H1 (cell line): ENCODE measurements around the gene SNX32. TPM values are rescaled to one million over a fixed set of nuclear protein-coding genes. Genes with fewer than 3 reads are reported as not detected.

Source experiments
- CTCF ChIA-PET: fragments of 300-600 bp; sonication (Branson Sonifier 250); formaldehyde crosslinking; loops from one replicate; lab custom pipeline; 2021; ENCODE audit not compliant: partially characterized antibody; lab: Charles Lee
- POLR2A ChIA-PET: fragments of 300-600 bp; sonication (Branson Sonifier 250); formaldehyde crosslinking; loops from one replicate; lab custom pipeline; 2021; ENCODE audit warnings: inconsistent platforms; ENCODE audit not compliant: partially characterized antibody; lab: Charles Lee
- DNase-seq, 2 experiments: peaks; one replicate each; pipeline versions ENCODE4 v3.0.0 to v3.0.0-alpha.2; 2010 to 2022; ENCODE audit warnings: low spot score in 2 of 2, low read depth in 1 of 2, mixed read lengths in 1 of 2
- FAIRE-seq: peaks from 2 replicates; lab custom pipeline; 2011; peaks lifted over from hg19 to GRCh38; lab: Jason Lieb, UNC
- H2AFZ ChIP-seq: 2 replicates; pipeline ENCODE4 v1.8.1; 2012; ENCODE audit warnings: low read length, inconsistent platforms
- H2AK5ac ChIP-seq: 2 replicates; pipeline ENCODE4 v1.6.1; 2013; ENCODE audit warnings: low read depth, low read length
- H2BK120ac ChIP-seq: replicated peaks from 2 replicates; pipeline ENCODE3; 2013; ENCODE audit warnings: low read depth, low read length, inconsistent platforms
- H2BK12ac ChIP-seq: 2 replicates; pipeline ENCODE4 v1.6.1; 2013; ENCODE audit warnings: low read depth, low read length
- H2BK15ac ChIP-seq: 2 replicates; pipeline ENCODE4 v1.6.1; 2013; ENCODE audit warnings: low read length
- H2BK20ac ChIP-seq: 2 replicates; pipeline ENCODE4 v1.6.1; 2013; ENCODE audit warnings: low read length
- H2BK5ac ChIP-seq: 2 replicates; pipeline ENCODE4 v1.6.1; 2013; ENCODE audit warnings: low read depth, low read length
- H3K14ac ChIP-seq: 2 replicates; pipeline ENCODE4 v1.6.1; 2013; ENCODE audit warnings: inconsistent platforms; ENCODE audit not compliant: insufficient read length
- H3K18ac ChIP-seq: 2 replicates; pipeline ENCODE4 v1.6.1; 2013; ENCODE audit warnings: low read length; ENCODE audit errors: extremely low read depth
- H3K23ac ChIP-seq: 2 replicates; pipeline ENCODE4 v1.6.1; 2013; ENCODE audit warnings: inconsistent platforms; ENCODE audit not compliant: insufficient read length
- H3K23me2 ChIP-seq: 2 replicates; pipeline ENCODE4 v1.6.1; 2013; ENCODE audit warnings: low read depth, low read length
- H3K27ac ChIP-seq: 2 replicates; pipeline ENCODE4 v1.6.1; 2011; ENCODE audit warnings: low read depth, low read length, inconsistent platforms
- H3K27me3 ChIP-seq, 4 experiments: replicated peaks in 1 of 4; 1 replicate in 1 of 4; 2 replicates in 3 of 4; pipeline versions ENCODE4 v1.6.1 to v1.8.1; 2011 to 2013; ENCODE audit warnings: low read length in 3 of 4, mild to moderate bottlenecking in 3 of 4, inconsistent platforms in 2 of 4, mixed read lengths in 2 of 4, moderate library complexity in 1 of 4; ENCODE audit not compliant: control insufficient read depth in 3 of 4, insufficient read depth in 3 of 4; ENCODE audit errors: extremely low read depth in 1 of 4
- H3K36me3 ChIP-seq, 4 experiments: 2 replicates each; pipeline versions ENCODE4 v1.6.1 to v1.8.1; 2011 to 2013; ENCODE audit warnings: mild to moderate bottlenecking in 4 of 4, low read length in 3 of 4, moderate library complexity in 2 of 4, control low read depth in 1 of 4, inconsistent platforms in 1 of 4; ENCODE audit not compliant: insufficient read depth in 4 of 4, control insufficient read depth in 2 of 4
- H3K4ac ChIP-seq: replicated peaks from 2 replicates; pipeline ENCODE3; 2013; ENCODE audit warnings: low read length, low read depth, mixed read lengths, inconsistent platforms; ENCODE audit not compliant: insufficient read length
- H3K4me1 ChIP-seq, 4 experiments: replicated peaks in 1 of 4; 1 replicate in 1 of 4; 2 replicates in 3 of 4; pipeline versions ENCODE4 v1.6.1 to v1.8.1; 2011 to 2013; ENCODE audit warnings: low read length in 3 of 4, inconsistent platforms in 2 of 4, mixed read lengths in 1 of 4; ENCODE audit not compliant: insufficient read depth in 4 of 4, control insufficient read depth in 3 of 4
- H3K4me2 ChIP-seq, 2 experiments: 2 replicates each; pipeline versions ENCODE4 v1.6.1 to v1.8.1; 2011 to 2013; ENCODE audit warnings: low read depth in 2 of 2, low read length in 2 of 2, control low read depth in 1 of 2, inconsistent platforms in 1 of 2, mild to moderate bottlenecking in 1 of 2; ENCODE audit not compliant: insufficient read depth in 1 of 2
- H3K4me3 ChIP-seq, 4 experiments: fragments of 200-600, 300-600 bp in 1 of 4; sonication (generic), shearing (Covaris generic), sonication (Bioruptor Twin) in 1 of 4; 2 replicates each; pipeline versions ENCODE4 v1.5.1 to v1.8.1; 2011 to 2016; ENCODE audit warnings: low read length in 4 of 4, low read depth in 3 of 4, control low read depth in 2 of 4, inconsistent platforms in 2 of 4, mild to moderate bottlenecking in 2 of 4, mixed read lengths in 1 of 4, moderate library complexity in 1 of 4; ENCODE audit not compliant: insufficient read depth in 2 of 4; ENCODE audit errors: extremely low read depth in 1 of 4
- H3K56ac ChIP-seq: replicated peaks from 2 replicates; pipeline ENCODE3; 2013; ENCODE audit warnings: low read depth, mild to moderate bottlenecking, mixed read lengths, low read length, inconsistent platforms; ENCODE audit not compliant: insufficient read length
- H3K79me1 ChIP-seq: 2 replicates; pipeline ENCODE4 v1.6.1; 2013; ENCODE audit warnings: low read depth, low read length, control low read depth
- H3K79me2 ChIP-seq, 2 experiments: 2 replicates each; pipeline versions ENCODE4 v1.6.1 to v1.8.1; 2012 to 2013; ENCODE audit warnings: low read length in 2 of 2, mild to moderate bottlenecking in 2 of 2, inconsistent platforms in 1 of 2; ENCODE audit not compliant: insufficient read depth in 2 of 2, control insufficient read depth in 1 of 2
- H3K9ac ChIP-seq, 4 experiments: replicated peaks in 1 of 4; 1 replicate in 1 of 4; 2 replicates in 3 of 4; pipeline versions ENCODE4 v1.6.1 to v1.8.1; 2011 to 2013; ENCODE audit warnings: low read depth in 3 of 4, low read length in 3 of 4, control low read depth in 2 of 4, mild to moderate bottlenecking in 2 of 4, moderate library complexity in 2 of 4, inconsistent platforms in 1 of 4; ENCODE audit errors: extremely low read depth in 1 of 4
- H3K9me3 ChIP-seq, 2 experiments: 2 replicates each; pipeline versions ENCODE4 v1.6.1 to v1.8.1; 2012 to 2013; ENCODE audit warnings: mild to moderate bottlenecking in 2 of 2, moderate library complexity in 2 of 2, control low read depth in 1 of 2, inconsistent platforms in 1 of 2, low read depth in 1 of 2, low read length in 1 of 2, mixed read lengths in 1 of 2; ENCODE audit not compliant: insufficient read depth in 2 of 2
- H4K20me1 ChIP-seq, 2 experiments: replicated peaks in 1 of 2; 2 replicates each; pipeline versions ENCODE3 to v1.8.1; 2011 to 2013; ENCODE audit warnings: inconsistent platforms in 2 of 2, low read length in 2 of 2, mild to moderate bottlenecking in 1 of 2; ENCODE audit not compliant: insufficient read depth in 2 of 2, control insufficient read depth in 1 of 2
- H4K5ac ChIP-seq: 2 replicates; pipeline ENCODE4 v1.6.1; 2013; ENCODE audit warnings: low read length, low read depth, mixed read lengths, inconsistent platforms; ENCODE audit not compliant: insufficient read length
- H4K8ac ChIP-seq: 2 replicates; pipeline ENCODE4 v1.8.0; 2013; ENCODE audit warnings: mild to moderate bottlenecking, moderate library complexity, low read length, inconsistent platforms; ENCODE audit not compliant: insufficient read depth; ENCODE audit errors: extremely low read depth
- H4K91ac ChIP-seq: replicated peaks from 2 replicates; pipeline ENCODE3; 2013; ENCODE audit warnings: low read length, mixed read lengths, inconsistent platforms; ENCODE audit not compliant: insufficient read length
- BACH1 ChIP-seq: IDR thresholded peaks from 2 replicates; pipeline ENCODE4 v1.6.1; 2012; ENCODE audit warnings: low read length, improper control_type of control experiment
- CBX5 ChIP-seq: fragments of 300-800, 300-1000 bp; sonication (generic); IDR thresholded peaks from 2 replicates; pipeline ENCODE4 v1.7.1; 2016; ENCODE audit warnings: antibody characterized with exemption, low read length, low read depth
- CEBPB ChIP-seq: IDR thresholded peaks from 2 replicates; pipeline ENCODE4 v1.6.1; 2012; ENCODE audit warnings: low read depth, low read length
- CTBP2 ChIP-seq: IDR thresholded peaks from 2 replicates; pipeline ENCODE4 v1.7.0; 2011; ENCODE audit warnings: borderline replicate concordance, mild to moderate bottlenecking, moderate library complexity, mixed read lengths, low read length; ENCODE audit not compliant: insufficient read depth, insufficient read length
- EP300 ChIP-seq, 2 experiments: IDR thresholded peaks; 1 replicate in 1 of 2; 2 replicates in 1 of 2; pipeline ENCODE4 v1.6.1; 2011 to 2012; ENCODE audit warnings: low read depth in 2 of 2, low read length in 2 of 2, mild to moderate bottlenecking in 2 of 2, borderline replicate concordance in 1 of 2, inconsistent platforms in 1 of 2, moderate library complexity in 1 of 2
- HDAC6 ChIP-seq: IDR thresholded peaks from one replicate; pipeline ENCODE4 v1.7.1; 2012; ENCODE audit warnings: low read depth, mild to moderate bottlenecking, inconsistent platforms, low read length, moderate library complexity
- JUND ChIP-seq: IDR thresholded peaks from 2 replicates; pipeline ENCODE4 v1.6.1; 2011; ENCODE audit warnings: mild to moderate bottlenecking, improper control_type of control experiment, low read length
- MAFK ChIP-seq: IDR thresholded peaks from 2 replicates; pipeline ENCODE4 v1.6.1; 2012; ENCODE audit warnings: low read depth, mild to moderate bottlenecking, improper control_type of control experiment, low read length
- POLR2AphosphoS5 ChIP-seq: IDR thresholded peaks from 2 replicates; pipeline ENCODE4 v1.6.1; 2011; ENCODE audit warnings: low read depth, low read length
- RAD21 ChIP-seq, 2 experiments: IDR thresholded peaks in 1 of 2; conservative IDR thresholded peaks in 1 of 2; 2 replicates each; pipeline ENCODE4 v1.6.1; 2011; ENCODE audit warnings: low read depth in 2 of 2, low read length in 2 of 2, improper control_type of control experiment in 1 of 2, inconsistent platforms in 1 of 2, mild to moderate bottlenecking in 1 of 2, moderate library complexity in 1 of 2
- RFX5 ChIP-seq: IDR thresholded peaks from 2 replicates; pipeline ENCODE4 v1.6.1; 2011; ENCODE audit warnings: low read depth, low read length, improper control_type of control experiment, borderline replicate concordance
- SAP30 ChIP-seq: fragments of 300-600 bp; sonication (generic); IDR thresholded peaks from 2 replicates; pipeline ENCODE4 v1.7.1; 2012; ENCODE audit warnings: low read length, moderate library complexity, mild to moderate bottlenecking, inconsistent platforms; ENCODE audit not compliant: insufficient read depth, insufficient replicate concordance
- SP1 ChIP-seq: IDR thresholded peaks from 2 replicates; pipeline ENCODE4 v1.6.1; 2011; ENCODE audit warnings: low read depth, low read length
- WGBS, 2 experiments: shearing (Covaris generic) in 1 of 2; methylation state at CpG; one replicate each; pipeline versions ENCODE4 v1.1.6 to v1.1.7; 2013 to 2015; ENCODE audit warnings: low lambda C conversion rate in 2 of 2, mixed read lengths in 2 of 2, inconsistent platforms in 1 of 2, low coverage in 1 of 2, missing lambda C conversion rate in 1 of 2; ENCODE audit not compliant: insufficient replicate concordance in 2 of 2, insufficient coverage in 1 of 2, insufficient read length in 1 of 2; ENCODE audit errors: extremely low coverage in 1 of 2, missing lambda C conversion rate in 1 of 2; 5-methylcytosine and 5-hydroxymethylcytosine counted together
- polyA plus RNA-seq, 7 experiments: library from polyadenylated mRNA; depleted of rRNA in 3 of 7; stranded (reverse) in 5 of 7; unstranded in 2 of 7; fragments of >200 nt in 5 of 7; fragments of 200-250 nt in 2 of 7; gene quantifications; 1 replicate in 5 of 7; 2 replicates in 1 of 7; 4 replicates in 1 of 7; pipeline versions ENCODE4 v1.2.1 to v1.2.3, GENCODE V29; 2011 to 2013; ENCODE audit warnings: missing spikeins in 2 of 7, mixed read lengths in 2 of 7
- total RNA-seq: library from RNA; stranded (reverse); fragmentation: NEBNext Ultra II Directional; extraction: Animal tissue kit (Norgen Biotek cat#: 25700); gene quantifications from 2 replicates; pipeline ENCODE4 v1.2.1, GENCODE V29; 2021

Gene SNX32
- total and polyA plus RNA-seq, 2 of the 8 experiments (the other 6 are each of a cell fraction or from before 2014, with no cell fraction given), result 0.76 to 2.2 TPM

- peaks cover 0 to 23% (median 10%) of the 10 kb centered on the region in 4 experiments; a peak in 5 of 7 replicates for H3K4me1 ChIP-seq
- no peak overlapping the region for H2AFZ ChIP-seq
- no peak overlapping the region for H3K4me3 ChIP-seq
- H3K23me2 ChIP-seq, result peaks cover 17% of the 10 kb centered on the region
- no peak overlapping the region for H4K91ac ChIP-seq
- H2AK5ac ChIP-seq, result no peak overlapping the region
- no peak overlapping the region for H2BK15ac ChIP-seq
- POLR2A ChIA-PET, result interaction anchor here (0.7 to 39.7 kb wide), 7 partner anchors 9 to 174 kb away, joined by 3 to 1071 read pairs (median 5); partner anchors contain the start of genes C11orf68, CFL1, EFEMP2 and MUS81
- H3K27ac ChIP-seq, result no peak overlapping the region
- no peak overlapping the region for H2BK12ac ChIP-seq
- no peak overlapping the region for H3K23ac ChIP-seq
- no peak overlapping the region for H2BK5ac ChIP-seq
- no peaks in the 10 kb centered on the region; the same call in 1 of the 2 replicates for H3K79me1 ChIP-seq
- H3K27me3 ChIP-seq, result peaks cover 4 to 24% (median 19%) of the 10 kb centered on the region in 4 experiments
- no peak for FAIRE-seq
- H2BK20ac ChIP-seq, result no peak overlapping the region
- H3K18ac ChIP-seq, result no peak overlapping the region
- 93% methylated on average over 15 of the region's 16 CpGs; no CpG with 5 or more reads in 1 of the 2 experiments for WGBS, 2 experiments
- no peak overlapping the region for H3K56ac ChIP-seq
- H4K5ac ChIP-seq, result no peak overlapping the region
- H4K8ac ChIP-seq, result no peak overlapping the region
- no peaks in the 10 kb centered on the region for H3K9me3 ChIP-seq
- DNase-seq, result no peak
- no peak overlapping the region for H3K4ac ChIP-seq
- CTCF ChIA-PET, result interaction anchor here (0.6 to 19.6 kb wide), 13 partner anchors 8 to 958 kb away, joined by 3 to 283 read pairs (median 4); partner anchors contain the start of gene EFEMP2
- peaks cover 0 to 4% of the 10 kb centered on the region in 2 experiments for H4K20me1 ChIP-seq
- no peak overlapping the region for H3K4me2 ChIP-seq
- H3K9ac ChIP-seq, result no peak overlapping the region
- no peaks in the 10 kb centered on the region for H3K79me2 ChIP-seq
- H2BK120ac ChIP-seq, result no peak overlapping the region
- no peaks in the 10 kb centered on the region for H3K36me3 ChIP-seq
- H3K14ac ChIP-seq, result no peak overlapping the region
- TF ChIP-seq EP300 (IDR thresholded peaks at IDR 0.05; ENCODE audit: borderline replicate concordance in 1 of 2, low read depth in 2 of 2, low read length in 2 of 2) (no peak), CTBP2 (no peak), MAFK (no peak), SAP30 (no peak), HDAC6 (no peak), POLR2AphosphoS5 (no peak), CBX5 (no peak), RAD21 (IDR thresholded peaks at IDR 0.05 in 1 of 2, conservative IDR thresholded peaks at IDR 0.05 in 1 of 2; ENCODE audit: low read depth in 2 of 2, low read length in 2 of 2) (no peak), RFX5 (no peak), SP1 (no peak), JUND (no peak), BACH1 (no peak), CEBPB (no peak)
Measured at GRCh38 chr11:65894034-65894591, 60.4 kb downstream of the SNX32 start.
